ENCODE results near the gene PAPPA2.
A peak's percentile ranks its signal among the peaks of the same experiment; 100 is the strongest.

The PAPPA2 gene

DNA sequence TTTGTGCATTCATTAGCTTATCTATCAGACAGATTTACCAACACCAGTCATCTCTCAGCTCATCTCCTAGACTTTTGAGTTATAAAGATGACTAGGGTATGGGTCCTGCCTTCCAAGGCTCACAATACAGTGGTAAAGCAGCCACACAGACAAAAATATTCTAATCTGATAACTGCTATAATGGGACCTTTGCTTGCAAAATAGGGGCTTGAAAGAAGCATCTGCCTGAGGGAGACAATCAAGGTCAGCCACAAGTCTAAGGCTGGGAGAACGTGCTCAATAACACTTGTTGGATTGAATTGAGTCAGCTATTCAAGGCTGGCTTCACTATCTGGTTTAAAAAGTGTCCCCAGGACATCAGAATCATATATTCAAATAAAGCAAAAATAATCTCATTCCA is 1.4 kb upstream of the PAPPA2 start:
- TF ChIP-seq, protein P1, sequence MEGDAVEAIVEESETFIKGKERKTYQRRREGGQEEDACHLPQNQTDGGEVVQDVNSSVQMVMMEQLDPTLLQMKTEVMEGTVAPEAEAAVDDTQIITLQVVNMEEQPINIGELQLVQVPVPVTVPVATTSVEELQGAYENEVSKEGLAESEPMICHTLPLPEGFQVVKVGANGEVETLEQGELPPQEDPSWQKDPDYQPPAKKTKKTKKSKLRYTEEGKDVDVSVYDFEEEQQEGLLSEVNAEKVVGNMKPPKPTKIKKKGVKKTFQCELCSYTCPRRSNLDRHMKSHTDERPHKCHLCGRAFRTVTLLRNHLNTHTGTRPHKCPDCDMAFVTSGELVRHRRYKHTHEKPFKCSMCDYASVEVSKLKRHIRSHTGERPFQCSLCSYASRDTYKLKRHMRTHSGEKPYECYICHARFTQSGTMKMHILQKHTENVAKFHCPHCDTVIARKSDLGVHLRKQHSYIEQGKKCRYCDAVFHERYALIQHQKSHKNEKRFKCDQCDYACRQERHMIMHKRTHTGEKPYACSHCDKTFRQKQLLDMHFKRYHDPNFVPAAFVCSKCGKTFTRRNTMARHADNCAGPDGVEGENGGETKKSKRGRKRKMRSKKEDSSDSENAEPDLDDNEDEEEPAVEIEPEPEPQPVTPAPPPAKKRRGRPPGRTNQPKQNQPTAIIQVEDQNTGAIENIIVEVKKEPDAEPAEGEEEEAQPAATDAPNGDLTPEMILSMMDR (IDR thresholded peaks at IDR 0.05; ENCODE audit: insufficient read depth, low read length, poor library complexity, severe bottlenecking): no peak
- no peak for TF ChIP-seq EZH2phosphoT487 (conservative IDR thresholded peaks at IDR 0.05; ENCODE audit: low read length)
- Histone ChIP-seq H3K4me3 (ENCODE audit: insufficient read depth, low read length, poor library complexity, severe bottlenecking) (no peak overlapping the region), H2AFZ (ENCODE audit: low read depth, low read length, severe bottlenecking) (no peak overlapping the region), H3K27ac (ENCODE audit: low read depth, low read length) (no peak overlapping the region), H3F3A (ENCODE audit: insufficient read depth) (no peaks in the 10 kb centered on the region), H3K9me3 (ENCODE audit: insufficient read depth, low read length) (no peaks in the 10 kb centered on the region), H3K27me3 (ENCODE audit: low read length) (no peaks in the 10 kb centered on the region), H3K9me2 (replicated peaks; ENCODE audit: insufficient read depth, low read length) (no peaks in the 10 kb centered on the region), H3K9ac (ENCODE audit: low read length) (no peak overlapping the region), H3K79me2 (ENCODE audit: insufficient read depth, low read length) (no peaks in the 10 kb centered on the region), H4K20me1 (ENCODE audit: low read depth, low read length) (no peaks in the 10 kb centered on the region), H3K4me2 (ENCODE audit: low read depth, low read length, poor library complexity, severe bottlenecking) (no peak overlapping the region), H3K36me3 (ENCODE audit: low read length) (no peaks in the 10 kb centered on the region)

DNA sequence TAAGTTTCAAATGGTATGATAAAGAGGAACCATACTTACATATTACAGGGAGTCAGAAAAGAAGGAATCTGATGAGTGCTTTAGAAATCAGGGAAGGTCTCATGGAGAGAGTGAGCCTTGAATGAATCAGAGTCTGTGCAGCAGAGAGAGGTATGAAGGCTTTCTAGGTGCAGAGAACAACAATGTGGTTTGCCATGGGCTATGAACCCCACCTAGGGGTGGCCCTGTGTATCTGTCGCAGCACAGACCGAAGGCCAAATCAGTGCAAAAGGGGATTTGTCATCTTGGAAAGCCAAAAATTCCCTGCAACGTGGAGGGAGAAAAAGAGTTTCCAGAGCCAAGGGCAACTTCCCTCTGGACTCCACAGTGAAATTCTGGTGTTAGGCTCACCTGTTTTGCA is 3.5 kb downstream of the PAPPA2 start:
- Histone ChIP-seq H3K4me3 (ENCODE audit: insufficient read depth, low read length, poor library complexity, severe bottlenecking) (no peak overlapping the region), H3K9me3 (ENCODE audit: insufficient read depth, low read length) (no peaks in the 10 kb centered on the region), H3K27me3 (ENCODE audit: low read length) (no peaks in the 10 kb centered on the region), H2AFZ (ENCODE audit: low read depth, low read length, severe bottlenecking) (no peak overlapping the region), H3K9me2 (replicated peaks; ENCODE audit: insufficient read depth, low read length) (no peaks in the 10 kb centered on the region), H4K20me1 (ENCODE audit: low read depth, low read length) (no peaks in the 10 kb centered on the region), H3K36me3 (ENCODE audit: low read length) (no peaks in the 10 kb centered on the region), H3F3A (ENCODE audit: insufficient read depth) (no peaks in the 10 kb centered on the region), H3K9ac (ENCODE audit: low read length) (no peak overlapping the region), H3K79me2 (ENCODE audit: insufficient read depth, low read length) (no peaks in the 10 kb centered on the region), H3K4me2 (ENCODE audit: low read depth, low read length, poor library complexity, severe bottlenecking) (no peak overlapping the region), H3K27ac (ENCODE audit: low read depth, low read length) (no peak overlapping the region)
- TF ChIP-seq, protein P1 (IDR thresholded peaks at IDR 0.05; ENCODE audit: insufficient read depth, low read length, poor library complexity, severe bottlenecking): peak; percentile 19
- no peak for TF ChIP-seq EZH2phosphoT487 (conservative IDR thresholded peaks at IDR 0.05; ENCODE audit: low read length)

DNA sequence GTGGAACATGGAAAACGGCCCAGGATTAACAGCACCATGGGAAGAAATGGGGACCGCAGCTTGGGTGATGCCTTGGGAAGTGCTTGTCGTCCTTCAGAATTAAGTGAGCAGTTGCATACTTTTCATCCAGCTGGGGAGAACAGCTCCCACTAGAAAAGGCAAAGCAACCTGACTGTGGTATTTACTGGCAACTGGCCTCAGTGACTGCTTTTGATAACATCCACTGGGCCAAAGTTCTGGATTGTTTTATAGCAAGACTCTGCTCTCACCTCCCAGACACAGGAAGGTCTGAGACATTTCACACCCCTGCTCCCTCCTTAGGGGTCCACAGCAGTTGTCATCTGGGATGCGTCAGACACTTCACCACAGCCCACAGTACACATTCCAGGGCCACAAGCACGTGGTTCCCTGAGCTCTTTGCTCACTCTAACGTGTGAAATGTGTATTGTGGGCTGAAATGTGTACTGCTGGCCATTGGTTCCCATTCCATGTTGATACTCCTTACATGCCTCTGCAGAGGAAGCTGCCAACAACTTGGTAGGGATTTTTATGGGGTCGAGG is 6.6 kb downstream of the PAPPA2 start:
- no peaks in the 10 kb centered on the region for H3F3A ChIP-seq (ENCODE audit: insufficient read depth)
- H3K79me2 ChIP-seq (ENCODE audit: insufficient read depth, low read length): no peaks in the 10 kb centered on the region
- H3K27me3 ChIP-seq (ENCODE audit: low read length): no peaks in the 10 kb centered on the region
- H3K9me3 ChIP-seq (ENCODE audit: insufficient read depth, low read length): no peaks in the 10 kb centered on the region
- no peaks in the 10 kb centered on the region for H4K20me1 ChIP-seq (ENCODE audit: low read depth, low read length)
- TF ChIP-seq, protein P1 (IDR thresholded peaks at IDR 0.05; ENCODE audit: insufficient read depth, low read length, poor library complexity, severe bottlenecking): no peak
- no peak for TF ChIP-seq EZH2phosphoT487 (conservative IDR thresholded peaks at IDR 0.05; ENCODE audit: low read length)
- H3K27ac ChIP-seq (ENCODE audit: low read depth, low read length): no peak overlapping the region
- H2AFZ ChIP-seq (ENCODE audit: low read depth, low read length, severe bottlenecking): no peak overlapping the region
- no peak overlapping the region for H3K4me2 ChIP-seq (ENCODE audit: low read depth, low read length, poor library complexity, severe bottlenecking)
- no peak overlapping the region for H3K4me3 ChIP-seq (ENCODE audit: insufficient read depth, low read length, poor library complexity, severe bottlenecking)
- no peaks in the 10 kb centered on the region for H3K9me2 ChIP-seq (replicated peaks; ENCODE audit: insufficient read depth, low read length)
- H3K36me3 ChIP-seq (ENCODE audit: low read length): no peaks in the 10 kb centered on the region
- no peak overlapping the region for H3K9ac ChIP-seq (ENCODE audit: low read length)
